LNCAP (cell line): ENCODE data around the gene MRPL42.

ENCODE experiments used
- TF ChIP-seq, protein P1 (sequence below): fragments of 450-650 bp; IDR thresholded peaks from 2 replicates; pipeline ENCODE4 v1.5.1; 2017; ENCODE audit warnings: mild to moderate bottlenecking

MRPL42 gene

DNA sequence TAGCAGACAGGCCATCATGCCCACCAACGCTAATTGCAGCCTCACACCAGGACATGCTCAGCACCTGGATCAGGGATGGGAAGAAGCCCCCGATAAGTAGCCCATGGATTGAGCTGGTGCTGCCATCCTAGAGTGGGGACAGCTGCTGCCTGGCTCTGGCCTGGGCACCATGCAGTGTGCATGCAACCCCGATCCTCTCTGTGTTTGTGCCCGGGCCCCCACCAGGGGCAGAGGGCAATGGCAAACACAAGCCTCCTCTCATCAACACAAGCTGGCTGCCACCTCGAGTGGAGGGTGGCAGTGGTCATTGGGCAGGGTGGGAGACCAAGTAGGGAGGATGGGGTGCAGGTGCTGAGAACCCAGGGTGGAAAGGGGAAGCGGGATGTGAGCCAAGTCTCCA, 81.9 kb downstream of the MRPL42 start:
- TF ChIP-seq, protein P1, sequence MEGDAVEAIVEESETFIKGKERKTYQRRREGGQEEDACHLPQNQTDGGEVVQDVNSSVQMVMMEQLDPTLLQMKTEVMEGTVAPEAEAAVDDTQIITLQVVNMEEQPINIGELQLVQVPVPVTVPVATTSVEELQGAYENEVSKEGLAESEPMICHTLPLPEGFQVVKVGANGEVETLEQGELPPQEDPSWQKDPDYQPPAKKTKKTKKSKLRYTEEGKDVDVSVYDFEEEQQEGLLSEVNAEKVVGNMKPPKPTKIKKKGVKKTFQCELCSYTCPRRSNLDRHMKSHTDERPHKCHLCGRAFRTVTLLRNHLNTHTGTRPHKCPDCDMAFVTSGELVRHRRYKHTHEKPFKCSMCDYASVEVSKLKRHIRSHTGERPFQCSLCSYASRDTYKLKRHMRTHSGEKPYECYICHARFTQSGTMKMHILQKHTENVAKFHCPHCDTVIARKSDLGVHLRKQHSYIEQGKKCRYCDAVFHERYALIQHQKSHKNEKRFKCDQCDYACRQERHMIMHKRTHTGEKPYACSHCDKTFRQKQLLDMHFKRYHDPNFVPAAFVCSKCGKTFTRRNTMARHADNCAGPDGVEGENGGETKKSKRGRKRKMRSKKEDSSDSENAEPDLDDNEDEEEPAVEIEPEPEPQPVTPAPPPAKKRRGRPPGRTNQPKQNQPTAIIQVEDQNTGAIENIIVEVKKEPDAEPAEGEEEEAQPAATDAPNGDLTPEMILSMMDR, result no peak

DNA sequence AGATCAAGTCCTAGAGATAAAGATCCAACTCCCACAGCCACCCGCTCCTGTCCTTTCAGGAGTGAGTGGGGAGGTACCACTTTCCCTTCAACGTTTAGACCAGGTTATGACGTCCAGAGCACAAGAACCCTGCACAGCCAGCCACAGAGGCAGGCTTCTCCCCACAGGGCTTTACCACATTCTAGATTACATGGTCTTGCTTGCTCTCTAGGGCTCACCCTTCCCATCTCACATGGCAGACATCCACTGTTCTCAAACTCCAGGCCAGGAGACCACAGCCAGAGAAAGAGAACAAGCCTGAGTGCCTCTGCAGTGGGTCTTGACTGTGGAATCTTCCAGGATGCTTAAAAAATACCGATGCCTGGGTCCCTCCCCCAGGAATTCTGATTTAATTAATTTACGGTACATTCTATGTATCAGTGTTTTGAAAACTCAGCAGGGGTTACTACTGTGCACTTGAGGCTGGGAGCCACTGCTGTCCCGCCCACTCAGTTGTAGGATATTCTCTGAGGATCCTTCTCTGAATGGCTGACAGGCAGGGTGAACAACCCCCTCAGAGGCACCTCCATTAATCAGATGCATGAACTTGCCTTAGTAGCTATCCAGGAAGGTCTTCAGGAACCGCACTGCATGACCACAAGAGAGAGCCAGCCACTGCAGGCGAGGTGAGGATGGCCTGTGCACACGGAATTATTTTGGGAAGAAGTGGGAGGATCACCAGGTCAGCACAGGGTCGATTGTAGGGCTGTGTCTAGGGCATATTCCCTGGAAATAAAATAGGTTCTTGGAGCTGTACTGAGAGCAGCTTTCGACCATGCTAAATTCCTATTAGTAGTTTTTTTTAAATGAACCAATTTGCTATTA, 83.7 kb downstream of the MRPL42 start:
- TF ChIP-seq, protein P1, result no peak

DNA sequence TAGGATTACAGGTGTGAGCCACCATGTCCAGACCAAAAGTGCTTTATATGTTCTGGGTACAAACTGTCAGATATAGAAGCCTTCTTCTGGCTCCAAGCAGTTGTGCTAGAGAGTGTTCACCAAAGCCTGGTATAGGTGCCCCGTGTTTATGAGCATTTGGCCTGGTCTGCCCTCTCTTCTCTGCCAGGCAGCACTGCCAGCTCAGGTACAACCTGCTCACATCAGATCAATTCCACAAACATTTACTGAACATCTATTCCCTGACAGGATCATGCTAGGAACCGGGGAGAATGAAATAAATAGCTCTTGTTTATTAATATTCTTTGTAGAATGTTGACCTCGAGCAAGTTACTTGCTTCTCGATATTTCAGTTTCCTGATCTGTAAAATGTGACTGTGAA, 85.1 kb downstream of the MRPL42 start:
- TF ChIP-seq, protein P1, result no peak

- TF ChIP-seq, protein P1, result no peak; the same call in 1 of the 2 replicates
Measured at GRCh38 chr12:93563807-93564538, 96.7 kb downstream of the MRPL42 start.

GRCh38 chr12:93565760-93566159, 98.4 kb downstream of the MRPL42 start:
- TF ChIP-seq, protein P1, result no peak
